Measurements from ENCODE around the gene DPYSL4.
"Not testable (repeated sequence)": the region's sequence is repeated elsewhere in the genome, so short reads cannot be mapped to it uniquely, and the experiment has no call there.

The DPYSL4 gene

DNA sequence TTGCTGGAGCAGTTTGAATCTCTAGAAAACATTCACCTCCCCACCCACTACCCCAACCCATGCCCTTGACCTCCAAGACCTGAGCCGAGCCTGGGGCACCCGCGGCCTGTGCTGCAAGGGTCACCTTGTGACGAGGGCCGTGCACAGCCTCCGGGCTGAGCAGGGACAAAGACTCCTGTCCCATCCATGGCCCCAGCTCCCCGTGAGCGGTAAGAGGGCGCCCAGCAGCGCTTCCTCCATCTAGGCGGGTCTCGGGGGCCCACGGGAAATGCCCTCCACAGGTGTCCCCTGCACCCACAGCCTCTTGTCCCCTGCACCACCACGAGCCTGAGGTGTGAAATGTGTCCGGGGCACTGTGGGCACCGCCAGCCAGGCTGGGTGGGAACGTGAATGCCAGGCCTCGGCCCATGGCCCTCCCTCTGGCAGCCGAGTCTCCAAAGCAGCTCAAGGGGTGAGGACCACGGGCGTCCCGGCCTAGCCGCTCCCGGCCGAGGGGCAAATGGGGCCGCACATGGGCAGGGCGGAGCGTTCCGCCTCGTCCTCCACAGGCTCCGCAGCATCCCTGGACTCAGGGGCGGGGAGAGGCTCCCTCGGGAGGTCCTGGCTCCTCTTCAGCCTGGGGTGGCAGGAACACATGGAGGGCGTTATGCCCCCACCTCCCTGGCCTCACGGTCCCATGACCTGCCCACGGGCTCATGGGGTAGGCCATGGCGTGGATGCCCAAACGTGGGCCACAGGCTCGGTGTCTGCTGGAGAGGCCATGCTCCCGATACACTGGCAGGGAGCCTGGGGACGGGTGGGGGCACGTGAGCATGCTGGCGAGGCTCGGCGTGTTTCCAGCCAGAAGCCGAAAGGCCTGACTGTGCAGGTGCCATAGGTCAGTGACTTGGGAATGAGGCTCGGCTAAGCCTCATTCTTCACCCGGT, 21.1 kb downstream of the DPYSL4 start:
- DNase-seq (ENCODE audit: low read depth), result no peak

DNA sequence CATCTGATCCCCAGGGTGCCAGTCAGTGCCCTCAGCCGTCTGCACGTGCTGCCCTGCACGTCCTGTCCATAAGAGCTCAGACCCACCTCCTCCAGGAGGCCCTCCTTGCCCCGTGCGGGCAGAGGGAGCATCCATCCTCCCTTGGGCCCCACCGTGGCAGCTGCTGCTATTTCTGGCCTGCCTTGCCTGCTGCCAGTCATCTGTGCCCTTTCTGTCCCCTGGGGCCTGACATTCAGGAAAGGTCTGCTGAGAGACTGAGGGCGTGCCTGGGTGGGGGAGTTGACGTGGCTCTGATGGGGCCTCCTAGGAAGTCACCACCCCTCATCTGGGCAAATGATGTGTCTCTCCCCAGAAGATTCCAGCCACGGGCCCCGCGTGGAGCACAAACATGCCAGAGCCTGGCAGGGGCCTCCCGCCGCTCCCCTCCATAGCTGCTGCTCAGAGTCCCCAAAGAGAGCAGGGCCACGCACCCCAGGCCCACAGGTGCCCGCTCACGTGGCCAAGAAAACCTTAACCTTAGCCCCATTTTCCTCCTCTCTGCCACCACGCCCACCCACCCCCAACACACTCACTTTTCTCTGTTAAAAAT, 21.8 kb downstream of the DPYSL4 start:
- DNase-seq (ENCODE audit: low read depth), result no peak

DNA sequence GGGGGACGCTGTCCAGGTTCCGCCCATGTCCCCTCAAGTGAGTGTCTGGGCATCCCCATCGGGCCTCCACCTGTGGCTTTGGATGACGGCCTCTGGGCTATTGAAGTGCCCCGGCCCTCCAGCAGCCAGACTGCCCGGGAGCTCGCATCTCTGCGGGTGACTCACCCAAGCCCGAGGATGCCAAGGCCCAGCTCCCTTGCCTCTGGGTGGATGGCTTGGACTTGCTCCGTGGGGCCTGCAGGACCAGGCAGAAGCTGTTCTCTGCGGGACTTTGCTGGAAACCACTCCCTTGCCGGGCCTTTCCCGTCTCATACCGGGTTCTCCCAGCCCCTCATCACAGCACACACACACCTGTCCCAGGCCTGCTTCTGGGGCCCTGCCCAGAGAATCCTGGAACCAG, 22.4 kb downstream of the DPYSL4 start:
- peak; percentile 13 for DNase-seq (ENCODE audit: low read depth)

DNA sequence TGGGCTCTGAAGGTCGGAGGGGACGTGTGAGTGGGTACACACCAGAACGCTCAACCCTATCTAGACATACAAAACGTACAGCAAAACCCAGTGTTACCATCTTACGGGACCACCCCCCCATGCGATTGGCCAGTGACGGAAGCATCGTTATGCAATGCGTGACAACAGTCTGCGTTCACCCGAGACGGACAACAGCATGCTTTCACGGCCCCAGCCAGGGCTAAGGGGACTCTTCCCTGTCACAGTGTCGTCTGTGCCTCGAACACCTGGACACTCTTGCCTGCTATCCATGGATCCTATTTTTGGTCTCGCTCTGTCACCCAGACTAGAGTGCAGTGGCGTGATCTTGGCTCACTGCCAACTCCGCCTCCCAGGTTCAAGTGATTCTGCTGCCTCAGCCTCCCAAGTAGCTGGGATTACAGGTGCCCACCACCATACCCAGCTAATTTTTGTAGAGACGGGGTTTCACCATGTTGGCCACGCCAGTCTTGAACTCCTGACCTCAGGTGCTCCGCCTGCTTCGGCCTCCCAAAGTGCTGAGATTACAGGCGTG, 23.3 kb downstream of the DPYSL4 start:
- no peak for DNase-seq (ENCODE audit: low read depth)

DNA sequence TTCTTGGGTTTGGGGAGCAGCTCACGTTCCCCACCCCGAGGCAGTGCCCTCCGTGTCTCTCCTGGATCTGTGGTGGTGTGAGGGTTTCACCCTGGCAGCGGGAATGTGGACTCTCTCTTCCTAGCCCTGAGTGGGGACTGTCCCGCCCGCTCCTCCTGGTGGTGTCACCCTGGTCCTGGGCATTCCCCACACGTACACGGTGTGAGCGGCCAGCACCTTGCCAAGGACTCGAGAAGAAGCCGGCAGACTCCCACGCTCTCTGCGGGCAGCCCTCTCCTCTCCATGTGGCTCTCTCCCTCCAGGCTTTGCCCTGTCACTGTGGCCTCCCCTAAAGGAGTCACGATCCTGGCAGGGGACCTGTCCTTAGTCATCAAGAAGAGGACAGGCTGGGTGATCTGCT, 24.0 kb downstream of the DPYSL4 start:
- DNase-seq (ENCODE audit: low read depth), result no peak

DNA sequence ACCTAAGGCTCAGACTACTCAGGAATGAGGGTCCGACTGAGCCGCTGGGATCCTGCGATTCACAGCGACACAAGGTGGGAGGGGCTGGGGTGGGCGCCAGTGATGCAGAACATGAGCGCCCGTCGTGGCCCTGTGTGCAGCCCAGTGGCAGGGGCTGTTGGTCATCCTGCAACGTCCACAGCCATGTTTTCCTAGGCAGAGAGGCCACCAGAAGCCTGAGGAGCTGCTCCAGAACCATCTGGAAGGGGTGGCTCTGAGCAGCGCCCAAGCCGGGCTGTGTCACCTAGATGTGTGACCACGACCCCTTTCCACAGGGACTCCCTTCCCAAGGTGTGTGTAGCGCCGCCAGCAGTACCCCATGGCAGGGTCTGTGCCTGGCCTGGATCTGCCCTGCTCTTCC, 24.5 kb downstream of the DPYSL4 start:
- no peak for DNase-seq (ENCODE audit: low read depth)

DNA sequence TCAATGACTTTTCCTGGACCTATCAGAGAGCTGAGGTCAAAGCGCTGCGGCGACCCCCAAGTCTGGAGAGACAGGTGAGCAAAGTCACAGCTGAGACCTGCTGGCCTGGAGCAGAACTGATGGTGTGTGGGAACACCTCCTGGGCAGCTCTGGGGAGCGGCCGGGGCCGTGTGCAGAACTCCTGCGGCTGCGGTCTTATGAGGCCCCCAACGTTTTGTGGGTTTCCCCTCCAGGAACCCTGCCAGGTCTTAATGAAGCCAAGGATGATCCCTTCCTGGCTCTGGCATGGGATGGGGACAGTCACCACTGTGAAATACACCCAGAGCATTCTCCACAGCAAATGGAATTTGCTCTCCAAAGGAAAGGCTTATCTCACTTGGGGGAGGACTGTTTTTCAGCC, 26.1 kb downstream of the DPYSL4 start:
- DNase-seq (ENCODE audit: low read depth), result no peak

DNA sequence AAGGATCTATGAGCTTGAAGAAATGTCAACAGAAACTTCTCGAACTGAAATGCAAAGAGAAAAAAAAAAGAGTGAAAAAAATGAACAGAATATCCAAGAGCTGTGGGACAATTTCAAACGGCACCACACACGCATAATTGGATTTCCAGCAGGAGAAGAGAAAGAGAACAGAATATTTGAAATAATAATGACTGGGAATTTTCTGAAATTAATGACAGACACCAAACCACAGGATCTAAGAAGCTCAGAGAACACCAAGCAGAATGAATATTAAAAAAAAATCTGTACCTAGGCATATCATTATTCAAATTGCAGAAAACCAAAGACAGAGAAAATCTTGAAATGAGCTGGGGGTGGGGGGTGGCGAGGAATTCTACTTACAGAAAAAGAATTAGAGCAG, 27.2 kb downstream of the DPYSL4 start:
- DNase-seq (ENCODE audit: low read depth), result no peak

DNA sequence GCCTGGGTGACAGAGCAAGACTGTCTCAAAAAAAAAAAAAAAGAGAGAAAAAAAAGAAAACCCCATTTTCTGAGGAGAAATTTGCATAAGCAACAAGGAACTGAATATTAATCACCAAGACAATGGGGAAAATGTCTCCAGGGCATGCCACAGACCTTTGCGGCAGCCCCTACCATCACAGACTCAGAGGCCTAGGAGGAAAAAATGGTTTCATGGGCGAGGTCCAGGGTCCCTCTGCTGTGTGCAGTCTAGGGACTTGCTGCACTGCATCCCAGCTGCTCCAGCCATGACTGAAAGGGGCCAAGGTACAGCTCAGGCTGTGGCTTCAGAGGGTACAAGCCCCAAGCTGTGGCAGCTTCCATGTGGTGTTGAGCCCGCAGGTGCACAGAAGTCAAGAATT, 29.7 kb downstream of the DPYSL4 start:
- DNase-seq (ENCODE audit: low read depth), result not testable (repeated sequence)

DNA sequence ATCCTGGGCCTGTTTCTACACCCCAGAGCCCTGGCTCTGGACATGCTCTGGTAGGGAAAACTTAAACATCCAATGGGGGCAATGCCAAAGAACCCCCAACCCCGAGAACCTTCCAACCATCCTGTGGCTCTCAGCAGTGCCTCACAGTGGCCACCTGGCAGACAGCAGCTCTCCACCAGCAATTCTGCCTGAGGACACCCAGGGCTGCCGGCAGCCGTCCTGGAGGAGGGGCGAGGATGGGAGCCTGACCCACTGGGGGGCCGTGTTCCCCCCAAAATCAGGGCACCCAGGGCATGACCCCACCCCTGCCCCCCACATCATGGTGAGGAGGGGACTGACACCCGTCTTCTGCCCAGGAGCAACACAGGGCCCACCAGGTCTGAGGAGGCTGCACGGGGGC, 32.7 kb downstream of the DPYSL4 start:
- DNase-seq (ENCODE audit: low read depth), result no peak

DNA sequence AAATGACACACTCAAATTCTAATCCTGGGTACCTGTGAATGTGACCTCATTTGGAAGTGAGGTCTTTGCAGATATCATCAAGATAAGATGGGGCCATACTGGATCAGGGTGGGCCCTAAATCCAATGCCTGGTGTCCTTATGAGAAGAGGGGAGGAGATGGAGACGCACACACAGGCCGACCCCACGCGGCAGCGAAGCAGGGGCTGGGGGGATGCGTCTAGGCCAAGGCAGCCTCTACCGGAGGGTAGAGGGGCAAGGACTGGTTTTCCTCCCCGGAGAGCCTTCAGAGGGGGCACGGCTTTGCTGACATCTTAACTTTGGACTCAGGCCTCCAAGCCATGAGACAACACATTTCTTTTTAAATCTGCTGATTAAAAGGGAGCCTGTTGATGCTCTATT, 33.3 kb downstream of the DPYSL4 start:
- no peak for DNase-seq (ENCODE audit: low read depth)

DNA sequence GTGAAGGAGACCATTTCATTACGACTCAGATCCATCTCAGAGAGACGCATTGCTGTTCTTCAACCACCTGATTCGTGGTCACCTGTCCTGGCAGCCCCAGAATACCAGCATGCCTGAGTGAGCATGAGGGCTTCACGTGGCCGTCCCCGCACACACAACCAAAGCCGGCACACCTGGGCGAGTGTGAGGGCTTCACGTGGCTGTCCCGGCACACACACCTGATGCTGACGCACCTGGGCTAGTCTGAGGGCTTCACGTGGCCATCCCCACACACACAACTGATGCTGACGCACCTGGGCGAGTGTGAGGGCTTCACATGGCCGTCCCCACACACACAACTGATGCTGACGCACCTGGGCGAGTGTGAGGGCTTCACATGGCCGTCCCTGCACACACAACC, 34.2 kb downstream of the DPYSL4 start:
- DNase-seq (ENCODE audit: low read depth), result not testable (repeated sequence)

DNA sequence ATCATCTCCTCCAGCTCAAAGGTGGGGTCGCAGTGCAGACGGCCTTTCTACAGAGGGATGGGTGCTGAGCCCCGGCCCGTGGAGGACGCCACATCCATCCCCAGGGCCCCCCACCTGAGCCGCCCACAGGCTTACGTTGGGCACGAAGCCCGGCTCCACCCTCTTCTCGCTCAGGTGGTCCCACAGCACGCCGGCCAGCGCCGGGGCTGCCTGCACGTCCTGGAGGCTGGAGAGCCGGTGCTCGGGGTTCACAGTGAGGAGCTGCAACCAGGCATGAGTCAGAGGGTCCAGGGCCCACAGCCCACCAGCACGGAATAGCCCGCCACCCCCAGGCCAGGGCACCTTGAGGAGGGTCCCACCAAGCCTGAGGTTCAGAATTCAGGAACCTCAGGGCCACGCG, 36.0 kb downstream of the DPYSL4 start:
- no peak for DNase-seq (ENCODE audit: low read depth)

DNA sequence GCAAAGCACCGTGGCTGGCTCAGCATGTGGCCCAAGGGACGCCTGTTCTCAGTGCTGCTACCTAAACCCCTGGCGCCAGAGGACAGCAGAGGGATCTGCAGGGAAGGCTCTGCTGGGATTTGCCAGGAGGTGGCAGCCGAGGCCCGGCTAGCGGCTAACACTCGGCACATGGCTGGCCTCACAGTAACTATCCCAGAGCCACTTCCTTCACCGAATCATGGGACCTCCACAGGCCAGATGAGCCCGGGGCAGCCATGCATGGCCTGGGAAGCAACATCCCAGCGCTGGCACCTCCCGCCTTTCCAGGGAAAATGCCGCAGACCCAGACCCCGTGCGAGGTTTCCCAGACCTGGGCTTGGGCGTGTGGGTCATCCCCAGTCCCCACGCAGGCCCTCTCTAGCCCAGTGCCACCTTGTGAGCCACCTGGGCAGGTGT, 36.4 kb downstream of the DPYSL4 start:
- DNase-seq (ENCODE audit: low read depth), result peak; percentile 80

DNA sequence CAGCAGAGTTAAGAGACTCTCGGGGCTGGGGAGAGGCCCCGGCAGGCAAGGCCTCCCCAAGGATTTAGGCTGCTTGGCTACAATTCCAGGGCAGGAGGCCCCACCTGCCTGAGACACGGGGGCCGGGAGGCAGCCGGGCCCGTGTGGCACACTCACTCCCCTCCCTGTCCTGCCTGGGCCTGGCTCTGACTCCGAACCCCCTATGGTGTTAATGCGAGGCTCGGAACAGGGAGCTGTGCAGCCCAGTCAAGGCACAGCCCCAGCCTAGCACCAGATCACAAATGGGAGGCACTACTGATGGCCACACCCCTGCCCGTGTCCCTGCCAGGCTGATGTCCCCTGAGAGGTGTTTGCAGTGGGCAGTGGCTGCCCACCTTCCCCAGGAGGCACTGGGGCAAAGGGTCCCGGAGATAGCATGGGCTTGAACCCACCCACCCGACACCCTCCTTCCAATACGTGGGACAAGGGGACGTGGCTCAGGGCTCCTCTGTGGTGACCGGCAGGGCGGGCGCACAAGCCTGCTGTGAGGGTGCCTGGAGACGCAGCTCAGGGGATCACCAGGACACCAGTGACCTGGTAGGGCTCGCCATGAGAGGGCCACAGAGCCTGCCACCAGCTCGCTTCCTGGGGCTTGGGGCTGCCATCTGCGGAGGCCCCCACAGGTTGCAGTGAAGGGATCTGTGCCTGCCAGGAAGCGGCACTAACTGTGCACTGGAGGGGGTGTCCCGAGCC, 37.0 kb downstream of the DPYSL4 start:
- no peak for DNase-seq (ENCODE audit: low read depth)

DNA sequence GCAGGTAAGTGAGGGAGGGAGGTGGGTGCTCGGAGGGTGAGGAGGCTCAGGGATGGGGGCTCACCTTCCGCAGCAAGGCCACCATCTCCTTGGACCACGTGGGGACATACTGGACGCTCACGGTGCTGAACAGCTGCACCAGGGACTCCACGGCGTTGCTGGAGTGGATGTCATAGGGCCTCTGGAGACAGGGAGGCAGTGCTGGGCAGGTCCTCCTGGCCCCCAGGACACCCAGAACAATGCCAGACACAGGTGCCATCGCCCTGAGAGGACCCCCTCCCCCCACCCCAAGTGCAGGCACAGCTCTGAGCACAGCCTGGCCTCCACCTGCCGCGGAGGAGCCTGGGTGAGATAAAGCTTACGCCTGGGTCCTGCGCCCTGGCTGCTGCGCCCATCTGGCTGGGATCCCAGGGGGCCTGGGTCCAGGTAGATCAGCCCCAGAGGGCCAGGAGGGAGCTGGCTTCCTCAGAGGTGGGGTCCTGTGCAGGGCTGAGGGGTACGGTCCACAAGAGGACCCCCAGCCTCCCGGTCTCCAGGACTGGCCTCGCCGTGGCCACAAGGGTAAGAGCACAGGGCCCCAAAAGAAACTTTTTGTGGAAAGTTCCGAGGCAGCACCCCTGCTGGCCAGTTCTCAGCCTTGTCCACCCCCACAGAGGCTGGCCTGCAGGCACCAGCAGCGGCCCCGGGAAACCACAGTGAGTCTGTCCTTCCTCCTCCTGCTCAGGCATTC, 37.8 kb downstream of the DPYSL4 start:
- no peak for DNase-seq (ENCODE audit: low read depth)

DNA sequence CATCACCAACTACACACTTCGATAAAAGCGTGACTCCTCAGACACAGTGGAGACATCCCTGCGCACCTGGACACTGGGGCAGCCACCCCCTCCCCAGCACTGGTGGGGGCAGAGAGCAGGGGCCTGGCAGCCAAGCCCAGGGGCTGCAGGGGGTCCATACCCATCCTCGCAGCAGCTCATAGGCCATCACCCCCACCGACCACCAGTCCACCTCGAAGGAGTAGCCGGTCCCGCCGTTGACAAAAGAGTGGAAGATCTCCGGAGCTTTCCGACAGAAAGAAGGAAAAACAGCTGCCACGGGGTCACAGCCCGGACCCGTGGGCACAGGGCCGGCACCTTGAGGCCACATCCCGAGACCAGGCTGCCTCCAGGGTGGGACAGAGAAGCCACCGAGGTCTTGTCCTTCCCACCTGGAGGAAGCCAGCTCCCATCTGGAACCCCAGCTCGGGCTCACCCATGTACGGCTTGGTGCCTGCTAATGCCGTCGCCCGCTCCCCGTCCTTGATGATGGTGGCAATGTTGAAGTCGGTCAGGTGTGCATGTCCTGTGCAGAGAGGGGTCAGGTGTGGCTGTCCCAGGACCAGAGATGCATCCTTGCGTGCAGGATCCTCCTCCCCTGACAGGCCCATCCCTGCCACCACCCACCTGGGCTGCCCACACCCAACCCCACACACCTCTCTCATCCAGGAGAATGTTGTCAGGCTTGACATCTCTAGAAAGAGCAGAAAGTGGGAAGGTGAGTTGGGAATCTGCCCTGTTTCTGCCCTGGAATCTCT, 38.5 kb downstream of the DPYSL4 start:
- no peak for DNase-seq (ENCODE audit: low read depth)

DNA sequence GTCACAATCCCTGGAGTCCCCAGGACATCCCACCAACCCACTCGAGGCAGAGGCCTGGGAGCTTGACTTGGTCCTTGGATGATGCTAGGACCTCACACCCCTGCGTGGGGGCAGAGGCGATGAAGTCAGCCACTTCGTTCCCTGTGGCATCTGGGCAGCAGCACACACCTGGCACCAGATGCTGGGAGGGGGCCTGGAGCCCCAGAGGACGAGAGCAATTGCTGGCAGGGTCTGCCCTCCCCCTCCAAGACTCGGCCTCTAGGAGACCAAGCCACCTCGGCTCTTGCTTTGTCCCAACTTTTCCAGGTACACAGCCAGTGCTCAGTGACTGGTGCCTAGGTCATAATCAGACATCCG, 39.1 kb downstream of the DPYSL4 start:
- DNase-seq (ENCODE audit: low read depth), result no peak

DNA sequence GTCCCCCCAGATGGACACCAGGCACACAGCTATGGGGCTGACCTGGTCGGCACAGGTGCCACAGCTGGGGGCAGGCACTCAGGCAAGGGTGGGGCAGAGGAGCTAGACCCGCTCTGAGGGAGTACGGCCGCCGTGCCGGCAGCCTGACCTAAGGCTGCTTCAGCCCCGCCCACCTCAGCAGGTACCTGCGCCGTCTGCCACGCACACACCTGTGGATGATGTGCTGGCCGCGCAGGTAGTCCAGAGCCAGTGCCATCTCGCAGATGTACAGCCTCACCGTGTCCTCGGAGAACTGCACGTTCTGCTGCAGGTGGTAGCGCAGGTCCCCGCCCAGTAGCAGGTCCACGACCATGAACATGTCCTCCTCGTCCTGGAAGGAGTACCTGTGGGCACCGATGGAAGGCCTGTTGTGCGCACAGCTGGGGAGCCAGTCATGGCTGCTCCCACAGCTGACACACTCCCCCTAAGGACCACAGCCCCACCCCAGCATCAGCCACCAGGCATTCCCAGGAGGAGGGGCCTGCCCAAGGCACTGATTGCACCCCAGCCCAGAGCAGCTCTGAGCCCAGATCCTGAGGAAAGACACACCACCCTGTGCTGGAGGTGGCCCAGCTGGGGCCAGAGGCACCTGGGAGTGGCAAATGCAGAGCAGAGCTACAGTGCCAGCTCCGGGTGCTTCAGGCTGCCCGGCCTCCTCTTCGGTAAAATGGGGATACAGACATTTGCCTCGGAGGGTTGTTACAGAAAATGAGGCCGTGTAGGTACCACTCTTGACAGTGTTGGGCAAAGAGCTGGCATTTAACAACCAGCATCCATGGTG, 40.0 kb downstream of the DPYSL4 start:
- DNase-seq (ENCODE audit: low read depth), result no peak

DNA sequence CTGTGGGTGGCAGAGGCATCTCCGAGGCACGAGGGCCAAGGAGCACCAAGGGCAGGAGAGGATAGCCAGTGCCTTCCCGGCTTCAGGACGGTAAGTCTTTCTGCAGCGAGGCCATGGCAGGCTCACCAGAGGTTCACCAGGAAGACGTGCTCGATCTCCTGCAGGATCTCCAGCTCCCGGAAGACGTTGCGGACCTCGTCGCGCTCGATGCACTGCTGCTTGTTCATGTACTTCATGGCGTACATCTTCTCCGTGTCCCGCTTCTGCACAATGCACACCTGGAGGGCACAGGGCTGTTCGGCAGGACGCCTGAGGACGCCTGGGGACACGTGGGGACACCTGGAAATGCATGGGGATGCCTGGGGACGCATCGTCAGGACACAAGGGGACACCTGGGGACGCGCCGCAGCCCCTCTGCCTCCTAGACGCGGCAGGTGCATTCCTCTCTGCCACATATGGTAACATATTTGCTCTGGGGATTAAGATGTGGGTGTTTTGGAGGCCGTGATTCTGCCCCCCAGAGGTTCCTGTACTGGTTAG, 41.2 kb downstream of the DPYSL4 start:
- DNase-seq (ENCODE audit: low read depth), result no peak

Measured in fibroblast of gingiva (primary cell).